Adrenal gland (tissue), 5 donors: ENCODE data around the gene TTLL5.

Experiments
- POLR2A ChIP-seq, 2 donors: fragments of 450-650 bp; IDR thresholded peaks; one replicate each; pipeline ENCODE4 v1.6.1; 2017; ENCODE audit warnings: antibody characterized with exemption in 2 of 2, mild to moderate bottlenecking in 2 of 2, moderate library complexity in 1 of 2
- TF ChIP-seq, protein P1 (sequence below), 6 experiments: fragments of 450-650 bp in 4 of 6; fragments of 200-600 bp in 2 of 6; sonication (generic) in 1 of 6; IDR thresholded peaks; 1 replicate in 5 of 6; 2 replicates in 1 of 6; pipeline versions ENCODE4 v1.5.1 to v1.8.0; 2016 to 2021; ENCODE audit warnings: antibody characterized with exemption in 6 of 6, mild to moderate bottlenecking in 2 of 6, moderate library complexity in 1 of 6
- donor health status: DM: no; HTN: no; CAD: no.

DNA sequence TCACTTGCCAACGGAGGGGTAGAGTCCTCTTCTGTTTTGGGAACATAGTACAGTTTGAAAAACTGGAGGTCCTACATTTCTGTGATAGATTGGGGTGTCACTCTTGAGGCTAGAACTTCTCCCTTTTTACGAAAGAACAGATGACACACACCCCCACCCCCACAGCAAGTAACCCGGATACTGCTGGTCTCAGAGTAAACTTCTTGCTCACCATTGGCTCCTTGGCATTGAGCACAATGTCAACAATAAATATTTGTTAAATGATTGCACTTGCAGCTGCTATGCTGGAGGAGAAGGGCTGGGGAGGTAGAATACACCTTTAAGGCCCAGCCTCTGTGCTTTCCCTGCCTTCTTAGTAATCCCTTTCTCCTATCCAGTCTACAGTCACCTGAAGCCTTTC lies 170.9 kb downstream of the TTLL5 start:
- TF ChIP-seq, protein P1, sequence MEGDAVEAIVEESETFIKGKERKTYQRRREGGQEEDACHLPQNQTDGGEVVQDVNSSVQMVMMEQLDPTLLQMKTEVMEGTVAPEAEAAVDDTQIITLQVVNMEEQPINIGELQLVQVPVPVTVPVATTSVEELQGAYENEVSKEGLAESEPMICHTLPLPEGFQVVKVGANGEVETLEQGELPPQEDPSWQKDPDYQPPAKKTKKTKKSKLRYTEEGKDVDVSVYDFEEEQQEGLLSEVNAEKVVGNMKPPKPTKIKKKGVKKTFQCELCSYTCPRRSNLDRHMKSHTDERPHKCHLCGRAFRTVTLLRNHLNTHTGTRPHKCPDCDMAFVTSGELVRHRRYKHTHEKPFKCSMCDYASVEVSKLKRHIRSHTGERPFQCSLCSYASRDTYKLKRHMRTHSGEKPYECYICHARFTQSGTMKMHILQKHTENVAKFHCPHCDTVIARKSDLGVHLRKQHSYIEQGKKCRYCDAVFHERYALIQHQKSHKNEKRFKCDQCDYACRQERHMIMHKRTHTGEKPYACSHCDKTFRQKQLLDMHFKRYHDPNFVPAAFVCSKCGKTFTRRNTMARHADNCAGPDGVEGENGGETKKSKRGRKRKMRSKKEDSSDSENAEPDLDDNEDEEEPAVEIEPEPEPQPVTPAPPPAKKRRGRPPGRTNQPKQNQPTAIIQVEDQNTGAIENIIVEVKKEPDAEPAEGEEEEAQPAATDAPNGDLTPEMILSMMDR (IDR thresholded peaks at IDR 0.05): no peak
- TF ChIP-seq POLR2A (IDR thresholded peaks at IDR 0.05): no peak
